ENCODE data around the gene TRIM8.

Gene TRIM8

GRCh38 chr10:102616066-102616770 is 28.1 kb upstream of the TRIM8 start:
- Histone ChIP-seq H3K4me3 (ENCODE audit: low read depth, low read length) (no peak overlapping the region), H3K27me3 (replicated peaks) (no peaks in the 10 kb centered on the region), H3K27ac (no peak overlapping the region), H3K36me3 (replicated peaks) (peaks cover 10% of the 10 kb centered on the region)
- no peak for DNase-seq
- in situ Hi-C loops (cut with HindIII; ENCODE audit: low pct_ligation_motif_present, low sequenced_read_pairs): no loop called here
- no peak for TF ChIP-seq CTCF (IDR thresholded peaks at IDR 0.05; ENCODE audit: low read depth, low read length, missing control alignments)

GRCh38 chr10:102617041-102617440 is 27.2 kb upstream of the TRIM8 start:
- Histone ChIP-seq H3K4me3 (ENCODE audit: low read depth, low read length) (no peak overlapping the region), H3K27ac (no peak overlapping the region), H3K27me3 (replicated peaks) (no peaks in the 10 kb centered on the region), H3K36me3 (replicated peaks) (peaks cover 10% of the 10 kb centered on the region)
- no peak for TF ChIP-seq CTCF (IDR thresholded peaks at IDR 0.05; ENCODE audit: low read depth, low read length, missing control alignments)
- in situ Hi-C loops (cut with HindIII; ENCODE audit: low pct_ligation_motif_present, low sequenced_read_pairs): no loop called here
- DNase-seq: no peak

- no peak overlapping the region for H3K27ac ChIP-seq
- H3K4me3 ChIP-seq (ENCODE audit: low read depth, low read length): no peak overlapping the region
- DNase-seq: no peak
- no peak for TF ChIP-seq CTCF (IDR thresholded peaks at IDR 0.05; ENCODE audit: low read depth, low read length, missing control alignments)
- in situ Hi-C loops (cut with HindIII; ENCODE audit: low pct_ligation_motif_present, low sequenced_read_pairs): no loop called here
- H3K27me3 ChIP-seq (replicated peaks): no peaks in the 10 kb centered on the region
- H3K36me3 ChIP-seq (replicated peaks): peaks cover 10% of the 10 kb centered on the region
Measured at GRCh38 chr10:102617816-102618215, 26.5 kb upstream of the TRIM8 start.

GRCh38 chr10:102619281-102619981 is 24.8 kb upstream of the TRIM8 start:
- no peak overlapping the region for H3K4me3 ChIP-seq (ENCODE audit: low read depth, low read length)
- no peaks in the 10 kb centered on the region for H3K27me3 ChIP-seq (replicated peaks)
- H3K27ac ChIP-seq: no peak overlapping the region
- no peak for DNase-seq
- peaks cover 10% of the 10 kb centered on the region for H3K36me3 ChIP-seq (replicated peaks)
- in situ Hi-C loops (cut with HindIII; ENCODE audit: low pct_ligation_motif_present, low sequenced_read_pairs): no loop called here
- TF ChIP-seq CTCF (IDR thresholded peaks at IDR 0.05; ENCODE audit: low read depth, low read length, missing control alignments): no peak

- Histone ChIP-seq H3K27ac (peak overlapping the region; percentile 15), H3K27me3 (replicated peaks) (no peaks in the 10 kb centered on the region), H3K36me3 (replicated peaks) (peaks cover 8% of the 10 kb centered on the region), H3K4me3 (ENCODE audit: low read depth, low read length) (no peak overlapping the region)
- in situ Hi-C loops (cut with HindIII; ENCODE audit: low pct_ligation_motif_present, low sequenced_read_pairs): no loop called here
- no peak for DNase-seq
- no peak for TF ChIP-seq CTCF (IDR thresholded peaks at IDR 0.05; ENCODE audit: low read depth, low read length, missing control alignments)
Measured at GRCh38 chr10:102620138-102620590, 24.1 kb upstream of the TRIM8 start.

All from brain microvascular endothelial cell (primary cell).